Common myeloid progenitor, CD34-positive (primary cell): ENCODE measurements around the gene ZMYM3.

Source experiments
- CTCF ChIA-PET: fragments of 350-600 bp; sonication (Branson Sonifier 250); formaldehyde crosslinking; loops from one replicate; lab custom pipeline; 2021; ENCODE audit warnings: antibody characterized with exemption; lab: Charles Lee
- POLR2A ChIA-PET: fragments of 350-600 bp; sonication (Branson Sonifier 250); formaldehyde crosslinking; loops from one replicate; lab custom pipeline; 2021; ENCODE audit warnings: antibody characterized with exemption; lab: Charles Lee
- DNase-seq, 3 donors: peaks; one replicate each; pipeline versions ENCODE4 v3.0.0 to v3.0.0-alpha.2; 2013
- H3K27ac ChIP-seq, 2 experiments: 1 replicate in 1 of 2; 2 replicates in 1 of 2; pipeline ENCODE4 v1.7.0; 2013; ENCODE audit warnings: inconsistent platforms in 2 of 2, low read length in 2 of 2, mild to moderate bottlenecking in 2 of 2, low read depth in 1 of 2, moderate library complexity in 1 of 2; ENCODE audit not compliant: severe bottlenecking in 2 of 2, insufficient read depth in 1 of 2, poor library complexity in 1 of 2
- H3K27me3 ChIP-seq, 5 experiments: replicated peaks in 2 of 5; 1 replicate in 3 of 5; 2 replicates in 2 of 5; pipeline versions ENCODE4 v1.6.1 to v1.7.0; 2013; ENCODE audit warnings: low read length in 4 of 5, mild to moderate bottlenecking in 2 of 5, moderate library complexity in 2 of 5, inconsistent platforms in 1 of 5; ENCODE audit not compliant: insufficient read depth in 5 of 5, control insufficient read depth in 4 of 5
- H3K36me3 ChIP-seq, 4 experiments: 1 replicate in 2 of 4; 2 replicates in 2 of 4; pipeline versions ENCODE4 v1.6.1 to v1.7.0; 2013; ENCODE audit warnings: low read length in 3 of 4, control low read depth in 1 of 4, mild to moderate bottlenecking in 1 of 4; ENCODE audit not compliant: control insufficient read depth in 4 of 4, insufficient read depth in 4 of 4
- H3K4me1 ChIP-seq, 4 experiments: 1 replicate in 3 of 4; 2 replicates in 1 of 4; pipeline versions ENCODE4 v1.6.1 to v1.7.1; 2013; ENCODE audit warnings: low read length in 3 of 4, mild to moderate bottlenecking in 3 of 4, control low read depth in 1 of 4, inconsistent platforms in 1 of 4, moderate library complexity in 1 of 4; ENCODE audit not compliant: control insufficient read depth in 4 of 4, insufficient read depth in 4 of 4; ENCODE audit errors: control extremely low read depth in 1 of 4
- H3K4me3 ChIP-seq, 7 experiments: 1 replicate in 4 of 7; 2 replicates in 3 of 7; pipeline versions ENCODE4 v1.5.1 to v1.7.0; 2013; ENCODE audit warnings: mild to moderate bottlenecking in 7 of 7, low read length in 6 of 7, moderate library complexity in 6 of 7, inconsistent platforms in 2 of 7, low read depth in 2 of 7, control low read depth in 1 of 7; ENCODE audit not compliant: insufficient read depth in 4 of 7, control insufficient read depth in 1 of 7; ENCODE audit errors: extremely low read depth in 1 of 7
- H3K9me3 ChIP-seq, 5 experiments: 1 replicate in 4 of 5; 2 replicates in 1 of 5; pipeline versions ENCODE4 v1.6.1 to v1.7.1; 2013; ENCODE audit warnings: low read length in 4 of 5, mild to moderate bottlenecking in 2 of 5, inconsistent platforms in 1 of 5, low read depth in 1 of 5, moderate library complexity in 1 of 5; ENCODE audit not compliant: control insufficient read depth in 4 of 5, insufficient read depth in 2 of 5; ENCODE audit errors: control extremely low read depth in 1 of 5
- WGBS: methylation state at CpG from one replicate; pipeline ENCODE4 v1.1.5; 2013; ENCODE audit not compliant: insufficient coverage; 5-methylcytosine and 5-hydroxymethylcytosine counted together

Gene ZMYM3

DNA sequence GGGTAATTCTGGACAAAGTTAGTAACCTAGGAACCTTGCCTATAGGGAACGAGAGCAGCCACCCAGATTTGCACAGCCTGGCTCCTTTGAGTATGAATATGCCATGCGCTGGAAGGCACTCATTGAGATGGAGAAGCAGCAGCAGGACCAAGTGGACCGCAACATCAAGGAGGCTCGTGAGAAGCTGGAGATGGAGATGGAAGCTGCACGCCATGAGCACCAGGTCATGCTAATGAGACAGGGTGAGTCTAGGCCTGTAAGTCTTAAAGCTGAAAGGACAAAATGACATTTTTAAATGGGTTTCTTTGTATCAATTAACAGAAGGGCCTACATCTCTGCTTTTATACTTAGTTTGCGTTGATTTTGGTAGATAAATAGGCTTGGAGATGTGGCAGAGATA lies 42.9 kb upstream of the ZMYM3 start:
- Histone ChIP-seq H3K36me3 (peaks cover 6 to 62% (median 30%) of the 10 kb centered on the region in 4 experiments), H3K4me3 (no peak overlapping the region), H3K4me1 (no peaks in the 10 kb centered on the region), H3K27me3 (no peaks in the 10 kb centered on the region), H3K27ac (no peak overlapping the region), H3K9me3 (no peaks in the 10 kb centered on the region)
- WGBS: 94% methylated on average over 4 of the region's 6 CpGs
- ChIA-PET POLR2A (no interaction called here), CTCF (no interaction called here)
- DNase-seq: no peak

DNA sequence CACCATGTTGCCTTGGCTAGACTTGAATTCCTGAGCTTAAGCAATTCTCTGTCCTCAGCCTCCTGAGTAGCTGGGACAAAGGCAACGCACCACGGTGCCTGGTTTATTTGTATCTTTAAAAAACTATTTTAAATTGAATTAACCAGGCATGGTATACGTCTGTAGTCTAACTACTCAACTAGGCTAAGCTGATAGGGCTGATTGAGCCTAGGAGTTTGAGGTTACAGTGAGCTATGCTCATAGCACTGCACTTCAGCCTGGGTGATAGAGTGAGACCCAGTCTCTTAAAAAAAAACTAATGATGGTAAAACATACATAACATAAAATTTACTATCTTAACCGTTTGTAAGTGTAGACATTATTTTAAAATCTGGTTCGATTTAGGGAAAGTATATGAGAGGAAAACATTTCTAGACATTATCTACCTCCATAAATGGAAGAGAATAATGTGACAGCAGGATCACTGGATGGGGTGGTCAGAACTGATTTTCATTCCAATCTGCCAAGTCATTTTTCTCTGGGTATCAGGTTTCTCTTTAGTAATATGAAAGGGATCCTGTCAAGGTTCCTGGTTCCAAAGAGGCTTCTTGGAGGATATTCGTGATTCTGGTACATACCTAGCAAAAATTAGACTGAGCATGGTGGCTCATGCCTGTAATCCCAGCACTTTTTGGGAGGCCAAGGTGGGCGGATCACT lies 38.9 kb upstream of the ZMYM3 start:
- Histone ChIP-seq H3K9me3 (no peaks in the 10 kb centered on the region), H3K27ac (no peak overlapping the region), H3K27me3 (no peaks in the 10 kb centered on the region), H3K36me3 (peaks cover 2 to 56% (median 24%) of the 10 kb centered on the region in 4 experiments), H3K4me3 (no peak overlapping the region), H3K4me1 (no peaks in the 10 kb centered on the region)
- ChIA-PET CTCF (interaction anchor here (0.6 to 1.1 kb wide), 2 partner anchors 17 to 66 kb away, joined by 3 read pairs; no protein-coding TSS in a partner anchor), POLR2A (interaction anchor here (1.0 kb wide), 1 partner anchor 10 kb away, joined by 3 read pairs; the partner anchor contains the start of gene NONO)
- WGBS: 81% methylated on average over 2 of the region's 7 CpGs
- no peak for DNase-seq

DNA sequence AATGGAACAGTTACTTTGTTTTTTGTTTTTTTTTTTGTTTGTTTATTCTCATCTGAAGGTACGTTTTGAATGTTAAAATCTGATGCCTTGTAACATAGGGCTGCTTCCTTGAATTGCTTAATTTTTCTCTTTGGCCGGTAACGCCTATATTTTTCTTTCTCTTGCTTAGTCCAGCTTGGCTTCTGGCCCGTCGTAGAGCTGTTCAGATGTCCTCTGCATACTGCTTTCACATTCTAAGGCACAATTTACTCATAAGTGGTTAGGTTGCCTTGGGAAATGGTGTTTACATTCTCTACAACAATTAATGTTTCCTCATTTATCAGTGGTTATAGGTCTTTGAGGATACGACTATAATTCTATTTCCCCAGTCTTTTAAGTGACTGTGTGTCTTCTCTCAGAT lies 37.4 kb upstream of the ZMYM3 start:
- DNase-seq: no peak
- Histone ChIP-seq H3K9me3 (no peaks in the 10 kb centered on the region), H3K27ac (no peak overlapping the region), H3K36me3 (peaks cover 2 to 42% (median 16%) of the 10 kb centered on the region in 4 experiments), H3K4me1 (peaks cover 0 to 2% (median under 1%) of the 10 kb centered on the region in 4 experiments), H3K4me3 (no peak overlapping the region), H3K27me3 (no peaks in the 10 kb centered on the region)
- 100% methylated on average over 2 of the region's 6 CpGs for WGBS
- ChIA-PET CTCF (interaction anchor here (1.1 kb wide), 1 partner anchor 15 kb away, joined by 3 read pairs; no protein-coding TSS in a partner anchor), POLR2A (interaction anchor here (0.6 kb wide), 1 partner anchor 14 kb away, joined by 4 read pairs; no protein-coding TSS in a partner anchor)

DNA sequence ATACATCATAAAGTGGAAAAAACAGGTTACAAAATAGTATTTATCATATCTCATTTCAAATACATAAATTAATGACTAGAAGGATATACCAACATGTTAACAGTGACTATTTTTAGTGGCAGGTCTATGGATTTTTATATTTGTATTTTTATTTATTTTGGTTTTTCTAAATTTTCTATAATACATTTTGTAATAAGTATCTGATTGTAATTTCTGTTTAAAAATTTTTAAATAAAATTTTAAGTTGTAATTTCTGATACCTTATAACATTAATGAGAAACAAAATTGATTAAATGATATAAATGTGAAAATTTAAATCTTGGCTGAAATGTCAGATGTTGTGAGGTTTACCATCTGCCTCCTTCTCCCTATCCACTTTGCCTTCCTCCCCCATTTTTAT lies 32.0 kb upstream of the ZMYM3 start:
- Histone ChIP-seq H3K27me3 (no peaks in the 10 kb centered on the region), H3K27ac (peak overlapping the region in 1 of 2 experiments; percentile 98), H3K4me1 (peaks cover 5 to 24% (median 10%) of the 10 kb centered on the region in 4 experiments), H3K4me3 (peak overlapping the region in 3 of 7 experiments; percentile 79 to 91 (median 87)), H3K36me3 (peaks cover 0 to 5% (median 4%) of the 10 kb centered on the region in 4 experiments), H3K9me3 (peaks cover 0 to 8% (median 0%) of the 10 kb centered on the region in 5 experiments)
- ChIA-PET POLR2A (no interaction called here), CTCF (no interaction called here)
- DNase-seq: no peak

DNA sequence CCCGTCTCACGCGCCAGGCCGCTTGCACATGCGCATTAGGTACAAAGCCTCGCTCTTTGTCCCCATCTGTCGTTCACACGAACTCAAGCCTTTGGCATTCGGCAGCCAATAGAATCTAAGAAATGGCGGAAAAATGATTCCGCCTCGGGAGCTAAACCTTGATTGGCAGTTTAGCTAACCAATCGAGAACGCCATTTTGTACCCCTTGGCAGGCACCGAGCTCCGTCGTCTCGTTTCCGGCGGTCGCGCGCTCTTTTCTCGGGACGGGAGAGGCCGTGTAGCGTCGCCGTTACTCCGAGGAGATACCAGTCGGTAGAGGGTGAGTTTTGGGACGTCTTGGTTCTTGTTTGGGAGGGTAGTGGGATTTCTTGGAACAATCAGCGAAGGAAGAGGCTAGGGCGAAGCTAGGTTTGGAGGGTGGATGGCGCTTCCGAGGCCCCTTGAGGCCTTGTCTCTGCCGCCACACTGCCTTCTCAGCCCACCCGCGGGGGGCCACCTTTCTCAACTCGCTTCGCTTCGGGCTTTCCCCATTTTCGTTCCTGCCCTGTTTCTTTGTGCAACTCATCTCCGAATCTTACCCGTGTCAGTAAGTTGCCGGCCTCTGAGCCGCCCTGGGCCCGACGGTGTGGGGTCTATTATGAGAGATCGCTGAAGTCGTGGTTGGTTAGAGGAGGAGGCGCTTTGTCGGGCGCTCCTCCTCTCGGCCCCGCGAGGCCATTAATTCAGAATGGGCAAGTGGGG lies 29.6 kb upstream of the ZMYM3 start, which contains the start of gene NONO:
Gene NONO (plus strand): TSS at position 233 of the 741 bp plus-strand sequence. CDS start 7,003 bp downstream, outside the sequence.
- POLR2A ChIA-PET: interaction anchor here (0.6 to 1.6 kb wide), 4 partner anchors 9 to 83 kb away, joined by 3 to 6 read pairs (median 4); partner anchors contain the start of gene TAF1
- Histone ChIP-seq H3K36me3 (peaks cover 0 to 5% (median under 1%) of the 10 kb centered on the region in 4 experiments), H3K9me3 (peaks cover 0 to 8% (median 0%) of the 10 kb centered on the region in 5 experiments), H3K4me3 (peak within 1 kb of the TSS; percentile 52 to 92 (median 79)), H3K27ac (peak within 1 kb of the TSS; percentile 97 to 98), H3K4me1 (peaks cover 5 to 24% (median 10%) of the 10 kb centered on the region in 4 experiments), H3K27me3 (no peaks in the 10 kb centered on the region)
- peak; percentile 98 to 99 (median 98) for DNase-seq
- CTCF ChIA-PET: interaction anchor here (0.9 to 1.2 kb wide), 2 partner anchors 29 to 31 kb away, joined by 3 read pairs; no protein-coding TSS in a partner anchor
- 43% methylated on average over 50 of the region's 57 CpGs for WGBS

DNA sequence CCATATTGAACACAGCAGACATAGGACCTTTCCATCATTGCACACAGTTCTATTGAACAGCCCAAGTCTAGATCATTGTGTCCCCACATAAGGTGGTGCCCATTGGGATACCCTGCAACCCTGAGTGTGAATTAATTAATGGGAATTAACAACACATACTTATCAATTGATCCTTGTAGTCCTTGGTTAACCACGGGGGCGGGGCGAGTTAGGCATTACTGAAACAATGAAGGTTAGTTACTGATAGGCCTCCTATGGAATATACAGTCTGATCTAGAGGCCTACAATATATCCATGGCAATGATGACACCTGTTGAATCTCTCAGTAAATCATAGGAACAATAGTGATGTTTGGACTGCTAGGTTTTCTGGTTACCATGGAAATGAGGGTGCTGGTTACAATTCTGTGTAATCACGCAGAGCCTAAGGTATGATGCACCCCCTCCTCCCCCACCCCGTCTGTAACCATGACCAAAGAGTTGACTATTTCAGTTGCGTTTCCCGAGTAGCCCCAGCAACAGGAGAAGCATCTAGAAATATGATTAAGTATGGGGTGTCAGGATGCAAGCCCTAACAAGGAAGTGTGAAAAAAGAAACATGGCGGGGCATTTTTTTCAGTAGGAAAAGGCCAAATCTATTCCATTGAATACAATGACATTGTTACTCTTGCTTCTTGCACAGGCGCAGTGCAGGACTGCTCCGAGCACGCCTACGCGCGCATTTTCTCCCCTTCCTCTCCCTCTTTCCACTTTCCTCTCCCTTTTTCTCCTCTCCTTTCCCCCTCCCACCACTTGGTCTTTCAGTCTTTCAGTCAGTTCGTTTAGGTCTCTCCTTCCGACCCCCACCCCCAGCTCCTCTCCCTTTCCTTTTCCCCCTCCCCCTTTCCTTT lies 28.8 kb upstream of the ZMYM3 start:
- peaks cover 0 to 5% (median 0%) of the 10 kb centered on the region in 4 experiments for H3K36me3 ChIP-seq
- H3K27me3 ChIP-seq: no peaks in the 10 kb centered on the region
- H3K4me1 ChIP-seq: peaks cover 5 to 24% (median 10%) of the 10 kb centered on the region in 4 experiments
- 28% methylated on average over 6 of the region's 16 CpGs for WGBS
- CTCF ChIA-PET: interaction anchor here (0.9 kb wide), 1 partner anchor 28 kb away, joined by 3 read pairs; no protein-coding TSS in a partner anchor
- H3K9me3 ChIP-seq: peaks cover 0 to 8% (median 0%) of the 10 kb centered on the region in 5 experiments
- peak overlapping the region in 6 of 7 experiments; percentile 50 to 92 (median 76) for H3K4me3 ChIP-seq
- DNase-seq: peak in 2 of 3 donors; percentile 80 to 83
- H3K27ac ChIP-seq: peak overlapping the region; percentile 97 to 98
- POLR2A ChIA-PET: interaction anchor here (0.6 to 1.6 kb wide), 4 partner anchors 10 to 84 kb away, joined by 3 to 6 read pairs (median 4); partner anchors contain the start of gene TAF1
